Gastroesophageal sphincter (tissue), 4 donors: Measurements from ENCODE around the gene S100B. TPM values are rescaled to one million over a fixed set of nuclear protein-coding genes. Genes with fewer than 3 reads are reported as not detected.

Experiments used
- ATAC-seq: fragments of 150-250 bp; one replicate; pipeline ENCODE4 v1.9.1; 2016; ENCODE audit warnings: mild to moderate bottlenecking, moderate library complexity
- H3K27ac ChIP-seq, 4 donors: fragments of 200-600 bp; sonication (generic) in 3 of 4; 1 replicate in 3 of 4; 2 replicates in 1 of 4; pipeline ENCODE4 v1.5.1; 2016 to 2019
- H3K27me3 ChIP-seq: fragments of 200-600 bp; sonication (generic); one replicate; pipeline ENCODE4 v1.5.1; 2019
- H3K36me3 ChIP-seq, 2 donors: fragments of 200-600 bp; sonication (generic); one replicate each; pipeline ENCODE4 v1.5.1; 2019; ENCODE audit warnings: control low read depth in 1 of 2
- H3K4me1 ChIP-seq, 3 donors: fragments of 200-600 bp; sonication (generic); 1 replicate in 2 of 3; 2 replicates in 1 of 3; pipeline ENCODE4 v1.5.1; 2016 to 2019; ENCODE audit warnings: control low read depth in 2 of 3
- H3K4me3 ChIP-seq, 2 donors: fragments of 200-600 bp; sonication (generic); one replicate each; pipeline ENCODE4 v1.5.1; 2019; ENCODE audit warnings: mild to moderate bottlenecking in 1 of 2, moderate library complexity in 1 of 2
- H3K9me3 ChIP-seq, 3 donors: fragments of 200-600 bp; sonication (generic); one replicate each; pipeline ENCODE4 v1.5.1; 2017 to 2019; ENCODE audit warnings: control low read depth in 2 of 3
- CTCF ChIP-seq, 4 experiments: fragments of 200-600 bp in 2 of 4; fragments of 450-650 bp in 2 of 4; sonication (generic) in 1 of 4; IDR thresholded peaks; one replicate each; pipeline ENCODE4 v1.5.1; 2017 to 2019; ENCODE audit warnings: antibody characterized with exemption in 4 of 4, mild to moderate bottlenecking in 2 of 4, moderate library complexity in 2 of 4
- EP300 ChIP-seq: sonication (generic); formaldehyde crosslinking; IDR thresholded peaks from one replicate; pipeline ENCODE4 v1.6.1; 2017; ENCODE audit warnings: antibody characterized with exemption, mild to moderate bottlenecking
- POLR2A ChIP-seq, 2 donors: fragments of 450-650 bp; IDR thresholded peaks; one replicate each; pipeline ENCODE4 v1.6.1; 2017; ENCODE audit warnings: antibody characterized with exemption in 2 of 2, mild to moderate bottlenecking in 2 of 2, moderate library complexity in 1 of 2
- POLR2AphosphoS5 ChIP-seq: sonication (generic); formaldehyde crosslinking; IDR thresholded peaks from one replicate; pipeline ENCODE4 v1.6.1; 2017; ENCODE audit warnings: antibody characterized with exemption
- WGBS, 2 donors: methylation state at CpG; one replicate each; pipeline ENCODE4 v1.1.5; 2018; ENCODE audit warnings: low coverage in 1 of 2; 5-methylcytosine and 5-hydroxymethylcytosine counted together
- total RNA-seq, 4 donors: library from RNA; depleted of rRNA; stranded (reverse); fragments of >200 nt; gene quantifications; one replicate each; pipeline ENCODE4 v1.1.0, GENCODE V29; 2016

Gene S100B
- total RNA-seq, 4 donors from 2014 or later = 22.6 to 31.6 (median 27.7) TPM

- WGBS, 2 donors = 79 to 80% methylated on average over 5 of the region's 6 CpGs
- Histone ChIP-seq H3K4me3 (no peak overlapping the region), H3K27ac (no peak overlapping the region), H3K27me3 (peaks cover 4% of the 10 kb centered on the region), H3K4me1 (peaks cover 0 to 1% (median 0%) of the 10 kb centered on the region in 3 donors), H3K9me3 (peaks cover 0 to 21% (median 0%) of the 10 kb centered on the region in 3 donors), H3K36me3 (no peaks in the 10 kb centered on the region)
- TF ChIP-seq EP300 (no peak), POLR2A (IDR thresholded peaks at IDR 0.05) (no peak), CTCF (IDR thresholded peaks at IDR 0.05) (no peak), POLR2AphosphoS5 (no peak)
- no peak for ATAC-seq
Observed at GRCh38 chr21:46628868-46629267, 24.0 kb upstream of the S100B start.

DNA sequence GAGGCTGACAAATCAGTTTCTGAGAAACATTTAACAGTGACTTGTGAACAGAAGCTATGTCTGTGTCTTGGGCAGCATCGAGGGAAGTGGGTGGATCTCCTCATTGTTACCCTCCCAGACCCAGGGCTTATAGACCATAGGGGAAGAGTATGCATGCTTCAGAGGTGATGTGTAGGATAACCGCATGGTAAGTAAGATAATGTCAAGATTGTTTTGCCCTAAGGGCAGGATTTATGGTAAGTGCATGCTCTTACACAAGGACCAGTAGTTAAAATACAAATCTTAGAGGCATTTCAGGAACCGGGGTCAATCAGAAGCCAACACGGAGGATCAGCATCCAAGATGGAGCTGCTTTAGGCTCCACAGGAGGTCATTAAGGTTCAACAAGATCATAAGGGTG lies 22.8 kb upstream of the S100B start:
- H3K27ac ChIP-seq = no peak overlapping the region
- WGBS, 2 donors = 81 to 100% methylated on average over 1 to 2 of the region's 4 CpGs
- H3K4me1 ChIP-seq = peaks cover 0 to 12% (median 0%) of the 10 kb centered on the region in 3 donors
- ATAC-seq = no peak
- H3K27me3 ChIP-seq = peaks cover 4% of the 10 kb centered on the region
- no peaks in the 10 kb centered on the region for H3K36me3 ChIP-seq
- H3K4me3 ChIP-seq = no peak overlapping the region
- TF ChIP-seq POLR2A (IDR thresholded peaks at IDR 0.05) (no peak), POLR2AphosphoS5 (no peak), CTCF (IDR thresholded peaks at IDR 0.05) (no peak), EP300 (no peak)
- peaks cover 0 to 21% (median 0%) of the 10 kb centered on the region in 3 donors for H3K9me3 ChIP-seq

DNA sequence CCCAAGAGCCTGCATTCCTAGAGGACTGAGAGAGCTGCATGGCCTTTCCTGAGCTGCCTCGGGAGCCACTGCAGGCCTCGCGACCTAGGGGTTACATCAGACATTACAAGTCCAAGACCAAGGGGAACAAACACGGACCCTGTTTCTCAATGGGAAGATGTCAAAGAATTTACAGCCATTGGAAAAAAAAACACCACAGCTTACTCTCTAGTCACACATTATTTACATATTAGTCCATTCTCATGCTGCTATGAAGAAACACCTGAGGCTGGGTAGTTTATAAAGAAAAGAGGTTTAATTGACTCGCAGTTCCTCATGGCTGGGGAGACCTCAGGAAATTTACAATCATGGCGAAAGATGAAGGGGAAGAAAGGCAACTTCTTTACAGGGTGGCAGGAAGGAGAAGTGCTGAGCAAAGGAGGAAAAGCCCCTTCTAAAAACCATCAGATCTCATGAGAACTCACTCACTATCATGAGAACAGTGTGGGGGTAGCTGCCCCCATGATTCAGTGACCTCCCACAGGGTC lies 22.2 kb upstream of the S100B start:
- H3K27ac ChIP-seq = no peak overlapping the region
- peaks cover 0 to 19% (median 0%) of the 10 kb centered on the region in 3 donors for H3K4me1 ChIP-seq
- H3K9me3 ChIP-seq = peaks cover 0 to 21% (median 0%) of the 10 kb centered on the region in 3 donors
- H3K27me3 ChIP-seq = peaks cover 4% of the 10 kb centered on the region
- H3K4me3 ChIP-seq = no peak overlapping the region
- H3K36me3 ChIP-seq = no peaks in the 10 kb centered on the region
- TF ChIP-seq POLR2A (IDR thresholded peaks at IDR 0.05) (no peak), EP300 (no peak), CTCF (IDR thresholded peaks at IDR 0.05) (no peak), POLR2AphosphoS5 (no peak)
- 77% methylated on average over 3 of the region's 6 CpGs; no CpG with 5 or more reads in 1 of the 2 donors for WGBS, 2 donors
- no peak for ATAC-seq

- H3K36me3 ChIP-seq = no peaks in the 10 kb centered on the region
- ATAC-seq = no peak
Observed at GRCh38 chr21:46626536-46626935, 21.7 kb upstream of the S100B start.

More at GRCh38 chr21:46626536-46626935, 21.7 kb upstream of the S100B start:
- 90 to 100% methylated on average over 1 to 2 of the region's 7 CpGs for WGBS, 2 donors
- no peak overlapping the region for H3K4me3 ChIP-seq
- peaks cover 0 to 21% (median 0%) of the 10 kb centered on the region in 3 donors for H3K9me3 ChIP-seq
- H3K27me3 ChIP-seq = peaks cover 4% of the 10 kb centered on the region
- no peak overlapping the region for H3K27ac ChIP-seq
- peaks cover 0 to 24% (median 0%) of the 10 kb centered on the region in 3 donors for H3K4me1 ChIP-seq
- TF ChIP-seq POLR2AphosphoS5 (no peak), POLR2A (IDR thresholded peaks at IDR 0.05) (no peak), CTCF (IDR thresholded peaks at IDR 0.05) (no peak), EP300 (no peak)
